H1 (cell line): ENCODE data around the gene TEX26. TPM values are rescaled to one million over a fixed set of nuclear protein-coding genes. Genes with fewer than 3 reads are reported as not detected.

Experiments used
- CTCF ChIA-PET: fragments of 300-600 bp; sonication (Branson Sonifier 250); formaldehyde crosslinking; loops from one replicate; lab custom pipeline; 2021; ENCODE audit not compliant: partially characterized antibody; lab: Charles Lee
- POLR2A ChIA-PET: fragments of 300-600 bp; sonication (Branson Sonifier 250); formaldehyde crosslinking; loops from one replicate; lab custom pipeline; 2021; ENCODE audit warnings: inconsistent platforms; ENCODE audit not compliant: partially characterized antibody; lab: Charles Lee
- DNase-seq, 2 experiments: peaks; one replicate each; pipeline versions ENCODE4 v3.0.0 to v3.0.0-alpha.2; 2010 to 2022; ENCODE audit warnings: low spot score in 2 of 2, low read depth in 1 of 2, mixed read lengths in 1 of 2
- FAIRE-seq: peaks from 2 replicates; lab custom pipeline; 2011; peaks lifted over from hg19 to GRCh38; lab: Jason Lieb, UNC
- H2AFZ ChIP-seq: 2 replicates; pipeline ENCODE4 v1.8.1; 2012; ENCODE audit warnings: low read length, inconsistent platforms
- H2AK5ac ChIP-seq: 2 replicates; pipeline ENCODE4 v1.6.1; 2013; ENCODE audit warnings: low read depth, low read length
- H2BK120ac ChIP-seq: replicated peaks from 2 replicates; pipeline ENCODE3; 2013; ENCODE audit warnings: low read depth, low read length, inconsistent platforms
- H2BK12ac ChIP-seq: 2 replicates; pipeline ENCODE4 v1.6.1; 2013; ENCODE audit warnings: low read depth, low read length
- H2BK15ac ChIP-seq: 2 replicates; pipeline ENCODE4 v1.6.1; 2013; ENCODE audit warnings: low read length
- H2BK20ac ChIP-seq: 2 replicates; pipeline ENCODE4 v1.6.1; 2013; ENCODE audit warnings: low read length
- H2BK5ac ChIP-seq: 2 replicates; pipeline ENCODE4 v1.6.1; 2013; ENCODE audit warnings: low read depth, low read length
- H3K14ac ChIP-seq: 2 replicates; pipeline ENCODE4 v1.6.1; 2013; ENCODE audit warnings: inconsistent platforms; ENCODE audit not compliant: insufficient read length
- H3K18ac ChIP-seq: 2 replicates; pipeline ENCODE4 v1.6.1; 2013; ENCODE audit warnings: low read length; ENCODE audit errors: extremely low read depth
- H3K23ac ChIP-seq: 2 replicates; pipeline ENCODE4 v1.6.1; 2013; ENCODE audit warnings: inconsistent platforms; ENCODE audit not compliant: insufficient read length
- H3K23me2 ChIP-seq: 2 replicates; pipeline ENCODE4 v1.6.1; 2013; ENCODE audit warnings: low read depth, low read length
- H3K27ac ChIP-seq: 2 replicates; pipeline ENCODE4 v1.6.1; 2011; ENCODE audit warnings: low read depth, low read length, inconsistent platforms
- H3K27me3 ChIP-seq, 4 experiments: replicated peaks in 1 of 4; 1 replicate in 1 of 4; 2 replicates in 3 of 4; pipeline versions ENCODE4 v1.6.1 to v1.8.1; 2011 to 2013; ENCODE audit warnings: low read length in 3 of 4, mild to moderate bottlenecking in 3 of 4, inconsistent platforms in 2 of 4, mixed read lengths in 2 of 4, moderate library complexity in 1 of 4; ENCODE audit not compliant: control insufficient read depth in 3 of 4, insufficient read depth in 3 of 4; ENCODE audit errors: extremely low read depth in 1 of 4
- H3K36me3 ChIP-seq, 4 experiments: 2 replicates each; pipeline versions ENCODE4 v1.6.1 to v1.8.1; 2011 to 2013; ENCODE audit warnings: mild to moderate bottlenecking in 4 of 4, low read length in 3 of 4, moderate library complexity in 2 of 4, control low read depth in 1 of 4, inconsistent platforms in 1 of 4; ENCODE audit not compliant: insufficient read depth in 4 of 4, control insufficient read depth in 2 of 4
- H3K4ac ChIP-seq: replicated peaks from 2 replicates; pipeline ENCODE3; 2013; ENCODE audit warnings: low read length, low read depth, mixed read lengths, inconsistent platforms; ENCODE audit not compliant: insufficient read length
- H3K4me1 ChIP-seq, 4 experiments: replicated peaks in 1 of 4; 1 replicate in 1 of 4; 2 replicates in 3 of 4; pipeline versions ENCODE4 v1.6.1 to v1.8.1; 2011 to 2013; ENCODE audit warnings: low read length in 3 of 4, inconsistent platforms in 2 of 4, mixed read lengths in 1 of 4; ENCODE audit not compliant: insufficient read depth in 4 of 4, control insufficient read depth in 3 of 4
- H3K4me2 ChIP-seq, 2 experiments: 2 replicates each; pipeline versions ENCODE4 v1.6.1 to v1.8.1; 2011 to 2013; ENCODE audit warnings: low read depth in 2 of 2, low read length in 2 of 2, control low read depth in 1 of 2, inconsistent platforms in 1 of 2, mild to moderate bottlenecking in 1 of 2; ENCODE audit not compliant: insufficient read depth in 1 of 2
- H3K4me3 ChIP-seq, 4 experiments: fragments of 200-600, 300-600 bp in 1 of 4; sonication (generic), shearing (Covaris generic), sonication (Bioruptor Twin) in 1 of 4; 2 replicates each; pipeline versions ENCODE4 v1.5.1 to v1.8.1; 2011 to 2016; ENCODE audit warnings: low read length in 4 of 4, low read depth in 3 of 4, control low read depth in 2 of 4, inconsistent platforms in 2 of 4, mild to moderate bottlenecking in 2 of 4, mixed read lengths in 1 of 4, moderate library complexity in 1 of 4; ENCODE audit not compliant: insufficient read depth in 2 of 4; ENCODE audit errors: extremely low read depth in 1 of 4
- H3K56ac ChIP-seq: replicated peaks from 2 replicates; pipeline ENCODE3; 2013; ENCODE audit warnings: low read depth, mild to moderate bottlenecking, mixed read lengths, low read length, inconsistent platforms; ENCODE audit not compliant: insufficient read length
- H3K79me1 ChIP-seq: 2 replicates; pipeline ENCODE4 v1.6.1; 2013; ENCODE audit warnings: low read depth, low read length, control low read depth
- H3K79me2 ChIP-seq, 2 experiments: 2 replicates each; pipeline versions ENCODE4 v1.6.1 to v1.8.1; 2012 to 2013; ENCODE audit warnings: low read length in 2 of 2, mild to moderate bottlenecking in 2 of 2, inconsistent platforms in 1 of 2; ENCODE audit not compliant: insufficient read depth in 2 of 2, control insufficient read depth in 1 of 2
- H3K9ac ChIP-seq, 4 experiments: replicated peaks in 1 of 4; 1 replicate in 1 of 4; 2 replicates in 3 of 4; pipeline versions ENCODE4 v1.6.1 to v1.8.1; 2011 to 2013; ENCODE audit warnings: low read depth in 3 of 4, low read length in 3 of 4, control low read depth in 2 of 4, mild to moderate bottlenecking in 2 of 4, moderate library complexity in 2 of 4, inconsistent platforms in 1 of 4; ENCODE audit errors: extremely low read depth in 1 of 4
- H3K9me3 ChIP-seq, 2 experiments: 2 replicates each; pipeline versions ENCODE4 v1.6.1 to v1.8.1; 2012 to 2013; ENCODE audit warnings: mild to moderate bottlenecking in 2 of 2, moderate library complexity in 2 of 2, control low read depth in 1 of 2, inconsistent platforms in 1 of 2, low read depth in 1 of 2, low read length in 1 of 2, mixed read lengths in 1 of 2; ENCODE audit not compliant: insufficient read depth in 2 of 2
- H4K20me1 ChIP-seq, 2 experiments: replicated peaks in 1 of 2; 2 replicates each; pipeline versions ENCODE3 to v1.8.1; 2011 to 2013; ENCODE audit warnings: inconsistent platforms in 2 of 2, low read length in 2 of 2, mild to moderate bottlenecking in 1 of 2; ENCODE audit not compliant: insufficient read depth in 2 of 2, control insufficient read depth in 1 of 2
- H4K5ac ChIP-seq: 2 replicates; pipeline ENCODE4 v1.6.1; 2013; ENCODE audit warnings: low read length, low read depth, mixed read lengths, inconsistent platforms; ENCODE audit not compliant: insufficient read length
- H4K8ac ChIP-seq: 2 replicates; pipeline ENCODE4 v1.8.0; 2013; ENCODE audit warnings: mild to moderate bottlenecking, moderate library complexity, low read length, inconsistent platforms; ENCODE audit not compliant: insufficient read depth; ENCODE audit errors: extremely low read depth
- H4K91ac ChIP-seq: replicated peaks from 2 replicates; pipeline ENCODE3; 2013; ENCODE audit warnings: low read length, mixed read lengths, inconsistent platforms; ENCODE audit not compliant: insufficient read length
- ASH2L ChIP-seq: fragments of 200-600, 300-600 bp; sonication (generic); IDR thresholded peaks from one replicate; pipeline ENCODE4 v1.7.1; 2017; ENCODE audit warnings: low read length
- BCL11A ChIP-seq, 2 experiments: IDR thresholded peaks; one replicate each; pipeline ENCODE4 v1.6.1; 2011; ENCODE audit warnings: low read depth in 2 of 2, low read length in 2 of 2, mild to moderate bottlenecking in 2 of 2
- EP300 ChIP-seq, 2 experiments: IDR thresholded peaks; 1 replicate in 1 of 2; 2 replicates in 1 of 2; pipeline ENCODE4 v1.6.1; 2011 to 2012; ENCODE audit warnings: low read depth in 2 of 2, low read length in 2 of 2, mild to moderate bottlenecking in 2 of 2, borderline replicate concordance in 1 of 2, inconsistent platforms in 1 of 2, moderate library complexity in 1 of 2
- HDAC2 ChIP-seq, 2 experiments: fragments of 300-600 bp in 1 of 2; sonication (generic) in 1 of 2; IDR thresholded peaks; 2 replicates each; pipeline ENCODE4 v1.6.1; 2011 to 2012; ENCODE audit warnings: low read depth in 2 of 2, low read length in 2 of 2, mild to moderate bottlenecking in 2 of 2, moderate library complexity in 2 of 2, borderline replicate concordance in 1 of 2, inconsistent platforms in 1 of 2
- JUN ChIP-seq: IDR thresholded peaks from 2 replicates; pipeline ENCODE4 v1.6.1; 2011; ENCODE audit warnings: low read depth, mild to moderate bottlenecking, improper control_type of control experiment, low read length
- KDM4A ChIP-seq: IDR thresholded peaks from one replicate; pipeline ENCODE4 v1.7.1; 2012; ENCODE audit warnings: low read depth, mild to moderate bottlenecking, moderate library complexity, low read length, inconsistent platforms; ENCODE audit not compliant: severe bottlenecking
- MAFK ChIP-seq: IDR thresholded peaks from 2 replicates; pipeline ENCODE4 v1.6.1; 2012; ENCODE audit warnings: low read depth, mild to moderate bottlenecking, improper control_type of control experiment, low read length
- NANOG ChIP-seq: IDR thresholded peaks from 2 replicates; pipeline ENCODE4 v1.6.1; 2011; ENCODE audit warnings: low read length, low read depth, mild to moderate bottlenecking, inconsistent platforms; ENCODE audit not compliant: insufficient read depth, poor library complexity, severe bottlenecking
- RNF2 ChIP-seq: fragments of 200-900, 300-1000 bp; sonication (generic); IDR thresholded peaks from 2 replicates; pipeline ENCODE4 v1.7.1; 2016; ENCODE audit warnings: borderline replicate concordance, low read depth, mild to moderate bottlenecking, antibody characterized with exemption, low read length; ENCODE audit not compliant: poor library complexity, severe bottlenecking; ENCODE audit errors: missing control alignments
- SIN3A ChIP-seq, 2 experiments: IDR thresholded peaks in 1 of 2; conservative IDR thresholded peaks in 1 of 2; 2 replicates each; pipeline ENCODE4 v1.6.1; 2011 to 2012; ENCODE audit warnings: low read length in 2 of 2, improper control_type of control experiment in 1 of 2, low read depth in 1 of 2, mild to moderate bottlenecking in 1 of 2
- SRF ChIP-seq: IDR thresholded peaks from 2 replicates; pipeline ENCODE4 v1.6.1; 2011; ENCODE audit warnings: mild to moderate bottlenecking, low read depth, low read length, moderate library complexity
- YY1 ChIP-seq: IDR thresholded peaks from 2 replicates; pipeline ENCODE4 v1.6.1; 2011; ENCODE audit warnings: low read depth, mild to moderate bottlenecking, low read length
- WGBS, 2 experiments: shearing (Covaris generic) in 1 of 2; methylation state at CpG; one replicate each; pipeline versions ENCODE4 v1.1.6 to v1.1.7; 2013 to 2015; ENCODE audit warnings: low lambda C conversion rate in 2 of 2, mixed read lengths in 2 of 2, inconsistent platforms in 1 of 2, low coverage in 1 of 2, missing lambda C conversion rate in 1 of 2; ENCODE audit not compliant: insufficient replicate concordance in 2 of 2, insufficient coverage in 1 of 2, insufficient read length in 1 of 2; ENCODE audit errors: extremely low coverage in 1 of 2, missing lambda C conversion rate in 1 of 2; 5-methylcytosine and 5-hydroxymethylcytosine counted together
- polyA plus RNA-seq, 7 experiments: library from polyadenylated mRNA; depleted of rRNA in 3 of 7; stranded (reverse) in 5 of 7; unstranded in 2 of 7; fragments of >200 nt in 5 of 7; fragments of 200-250 nt in 2 of 7; gene quantifications; 1 replicate in 5 of 7; 2 replicates in 1 of 7; 4 replicates in 1 of 7; pipeline versions ENCODE4 v1.2.1 to v1.2.3, GENCODE V29; 2011 to 2013; ENCODE audit warnings: missing spikeins in 2 of 7, mixed read lengths in 2 of 7
- total RNA-seq: library from RNA; stranded (reverse); fragmentation: NEBNext Ultra II Directional; extraction: Animal tissue kit (Norgen Biotek cat#: 25700); gene quantifications from 2 replicates; pipeline ENCODE4 v1.2.1, GENCODE V29; 2021

Gene TEX26
- total and polyA plus RNA-seq, 2 of the 8 experiments (the other 6 are each of a cell fraction or from before 2014, with no cell fraction given), result not detected

- no peak overlapping the region for H3K4me2 ChIP-seq
- no peaks in the 10 kb centered on the region for H4K20me1 ChIP-seq
- H2AFZ ChIP-seq, result no peak overlapping the region
- no peak overlapping the region for H3K18ac ChIP-seq
- no peak overlapping the region for H4K5ac ChIP-seq
- H2BK12ac ChIP-seq, result no peak overlapping the region
- no peak overlapping the region for H2BK15ac ChIP-seq
- DNase-seq (no peak), FAIRE-seq (no peak)
- no peaks in the 10 kb centered on the region for H3K36me3 ChIP-seq
- no peak overlapping the region for H2BK120ac ChIP-seq
- H2AK5ac ChIP-seq, result no peak overlapping the region
- H2BK20ac ChIP-seq, result no peak overlapping the region
- H4K8ac ChIP-seq, result no peak overlapping the region
- H3K4me1 ChIP-seq, result no peaks in the 10 kb centered on the region
- no peaks in the 10 kb centered on the region; the same call in 1 of the 2 replicates for H3K23me2 ChIP-seq
- H3K9ac ChIP-seq, result no peak overlapping the region
- H2BK5ac ChIP-seq, result no peak overlapping the region
- H3K14ac ChIP-seq, result no peak overlapping the region
- no peak overlapping the region for H3K4me3 ChIP-seq
- H3K4ac ChIP-seq, result no peak overlapping the region
- H3K79me2 ChIP-seq, result no peaks in the 10 kb centered on the region
- ChIA-PET POLR2A (no interaction called here), CTCF (interaction anchor here (1.2 to 2.2 kb wide), 2 partner anchors 15 to 84 kb away, joined by 4 to 17 read pairs; no protein-coding TSS in a partner anchor)
- WGBS, 2 experiments, result 87% methylated on average over 5 of the region's 5 CpGs; no CpG with 5 or more reads in 1 of the 2 experiments
- no peaks in the 10 kb centered on the region for H3K79me1 ChIP-seq
- H3K23ac ChIP-seq, result no peak overlapping the region
- H3K56ac ChIP-seq, result no peak overlapping the region
- no peak overlapping the region for H3K27ac ChIP-seq
- no peaks in the 10 kb centered on the region for H3K27me3 ChIP-seq
- peaks cover 14 to 26% of the 10 kb centered on the region in 2 experiments for H3K9me3 ChIP-seq
- H4K91ac ChIP-seq, result no peak overlapping the region
- no peak for TF ChIP-seq ASH2L
- no peak for TF ChIP-seq BCL11A (IDR thresholded peaks at IDR 0.05; ENCODE audit: low read depth in 2 of 2, low read length in 2 of 2)
- no peak for TF ChIP-seq EP300 (IDR thresholded peaks at IDR 0.05; ENCODE audit: borderline replicate concordance in 1 of 2, low read depth in 2 of 2, low read length in 2 of 2)
- TF ChIP-seq MAFK, result no peak
- TF ChIP-seq NANOG, result no peak
- no peak for TF ChIP-seq KDM4A
- TF ChIP-seq HDAC2 (IDR thresholded peaks at IDR 0.05; ENCODE audit: borderline replicate concordance in 1 of 2, low read depth in 2 of 2, low read length in 2 of 2), result no peak
- TF ChIP-seq RNF2, result no peak
- TF ChIP-seq SIN3A (conservative IDR thresholded peaks at IDR 0.05 in 1 of 2, IDR thresholded peaks at IDR 0.05 in 1 of 2; ENCODE audit: low read depth in 1 of 2, low read length in 2 of 2), result no peak
- no peak for TF ChIP-seq YY1
- no peak for TF ChIP-seq JUN
- TF ChIP-seq SRF, result no peak
Measured at GRCh38 chr13:30963791-30964190, 31.3 kb downstream of the TEX26 start.
